Suprapubic skin (tissue), 4 donors: ENCODE data around the gene NOS1AP. TPM values are rescaled to one million over a fixed set of nuclear protein-coding genes. Genes with fewer than 3 reads are reported as not detected.

Experiments
- DNase-seq, 2 donors: peaks; one replicate each; pipeline ENCODE4 v3.0.0-alpha.2; 2019; ENCODE audit warnings: low spot score in 2 of 2
- H3K27ac ChIP-seq: fragments of 200-600 bp; sonication (generic); one replicate; pipeline ENCODE4 v1.5.1; 2019
- H3K27me3 ChIP-seq: fragments of 200-600 bp; sonication (generic); one replicate; pipeline ENCODE4 v1.5.1; 2019
- H3K36me3 ChIP-seq: fragments of 200-600 bp; sonication (generic); one replicate; pipeline ENCODE4 v1.5.1; 2019
- H3K4me1 ChIP-seq: fragments of 200-600 bp; sonication (generic); one replicate; pipeline ENCODE4 v1.5.1; 2019
- H3K4me3 ChIP-seq: fragments of 200-600 bp; sonication (generic); one replicate; pipeline ENCODE4 v1.5.1; 2019; ENCODE audit warnings: mild to moderate bottlenecking
- H3K9me3 ChIP-seq: fragments of 200-600 bp; sonication (generic); one replicate; pipeline ENCODE4 v1.5.1; 2019
- CTCF ChIP-seq, 2 donors: fragments of 200-600 bp in 1 of 2; fragments of 450-650 bp in 1 of 2; sonication (generic) in 1 of 2; IDR thresholded peaks; one replicate each; pipeline ENCODE4 v1.5.1; 2016 to 2019; ENCODE audit warnings: antibody characterized with exemption in 2 of 2, mild to moderate bottlenecking in 1 of 2, moderate library complexity in 1 of 2
- EP300 ChIP-seq: sonication (generic); formaldehyde crosslinking; IDR thresholded peaks from one replicate; pipeline ENCODE4 v1.6.1; 2017; ENCODE audit warnings: antibody characterized with exemption
- POLR2A ChIP-seq, 2 donors: fragments of 450-650 bp; IDR thresholded peaks; one replicate each; pipeline ENCODE4 v1.6.1; 2017; ENCODE audit warnings: antibody characterized with exemption in 2 of 2, mild to moderate bottlenecking in 2 of 2, moderate library complexity in 2 of 2
- POLR2AphosphoS5 ChIP-seq, 3 donors: sonication (generic); formaldehyde crosslinking; IDR thresholded peaks; one replicate each; pipeline ENCODE4 v1.6.1; 2017; ENCODE audit warnings: antibody characterized with exemption in 3 of 3
- whole genome bisulfite sequencing: methylation state at CpG from one replicate; pipeline ENCODE4 v1.1.5; 2018; 5-methylcytosine and 5-hydroxymethylcytosine counted together
- total RNA-seq, 4 donors: library from RNA; depleted of rRNA; stranded (reverse); fragments of >200 nt; gene quantifications; one replicate each; pipeline ENCODE4 v1.1.0, GENCODE V29; 2016

The NOS1AP gene
- total RNA-seq, 4 donors from 2014 or later: 1.9 to 9.5 (median 3.3) TPM

- no peak for TF ChIP-seq CTCF (IDR thresholded peaks at IDR 0.05)
- no peak for TF ChIP-seq POLR2A (IDR thresholded peaks at IDR 0.05)
- no peak for TF ChIP-seq POLR2AphosphoS5 (IDR thresholded peaks at IDR 0.05)
- WGBS: 0% methylated on average over 61 of the region's 85 CpGs
- peak within 1 kb of the TSS; percentile 57 for H3K27ac ChIP-seq
Measured at GRCh38 chr1:162023547-162024501, 45.7 kb upstream of the NOS1AP start, which contains the start of gene OLFML2B. OLFML2B (minus strand) TSS chr1:162023869; CDS start chr1:162023430, 439 bp downstream.

GRCh38 chr1:162025541-162025940 is 44.0 kb upstream of the NOS1AP start:
- WGBS: 92% methylated on average over 2 of the region's 2 CpGs
- H3K27me3 ChIP-seq: peaks cover 13% of the 10 kb centered on the region
- DNase-seq: no peak
- no peaks in the 10 kb centered on the region for H3K9me3 ChIP-seq
- H3K27ac ChIP-seq: no peak overlapping the region
- no peaks in the 10 kb centered on the region for H3K36me3 ChIP-seq
- peaks cover 29% of the 10 kb centered on the region for H3K4me1 ChIP-seq
- TF ChIP-seq EP300: no peak
- no peak for TF ChIP-seq POLR2A (IDR thresholded peaks at IDR 0.05)
- TF ChIP-seq POLR2AphosphoS5 (IDR thresholded peaks at IDR 0.05): no peak
- no peak for TF ChIP-seq CTCF (IDR thresholded peaks at IDR 0.05)
- H3K4me3 ChIP-seq: no peak overlapping the region

More at GRCh38 chr1:162023547-162024501, 45.7 kb upstream of the NOS1AP start, which contains the start of gene OLFML2B:
- peaks cover 13% of the 10 kb centered on the region for H3K27me3 ChIP-seq
- no peaks in the 10 kb centered on the region for H3K9me3 ChIP-seq
- H3K36me3 ChIP-seq: no peaks in the 10 kb centered on the region
- peaks cover 40% of the 10 kb centered on the region for H3K4me1 ChIP-seq
- peak; percentile 80 to 88 for DNase-seq
- peak within 1 kb of the TSS; percentile 57 for H3K4me3 ChIP-seq

GRCh38 chr1:162026881-162027280 is 42.6 kb upstream of the NOS1AP start:
- H3K4me3 ChIP-seq: no peak overlapping the region
- DNase-seq: no peak
- no peak for TF ChIP-seq CTCF (IDR thresholded peaks at IDR 0.05)
- no peak for TF ChIP-seq POLR2AphosphoS5 (IDR thresholded peaks at IDR 0.05)
- TF ChIP-seq EP300: no peak
- TF ChIP-seq POLR2A (IDR thresholded peaks at IDR 0.05): no peak
- 78% methylated on average over 2 of the region's 2 CpGs for WGBS
- H3K9me3 ChIP-seq: no peaks in the 10 kb centered on the region
- peaks cover 19% of the 10 kb centered on the region for H3K4me1 ChIP-seq
- no peak overlapping the region for H3K27ac ChIP-seq
- peaks cover 13% of the 10 kb centered on the region for H3K27me3 ChIP-seq
- no peaks in the 10 kb centered on the region for H3K36me3 ChIP-seq

- TF ChIP-seq POLR2AphosphoS5 (IDR thresholded peaks at IDR 0.05) (no peak), EP300 (no peak), POLR2A (IDR thresholded peaks at IDR 0.05) (no peak), CTCF (IDR thresholded peaks at IDR 0.05) (no peak)
Measured at GRCh38 chr1:162028726-162029125, 40.8 kb upstream of the NOS1AP start.

GRCh38 chr1:162029157-162029556 is 40.3 kb upstream of the NOS1AP start:
- Histone ChIP-seq H3K36me3 (no peaks in the 10 kb centered on the region), H3K27me3 (peaks cover 7% of the 10 kb centered on the region), H3K4me3 (no peak overlapping the region), H3K27ac (no peak overlapping the region), H3K4me1 (peaks cover 10% of the 10 kb centered on the region), H3K9me3 (no peaks in the 10 kb centered on the region)
- no peak for TF ChIP-seq POLR2AphosphoS5 (IDR thresholded peaks at IDR 0.05)
- no peak for TF ChIP-seq EP300
- TF ChIP-seq CTCF (IDR thresholded peaks at IDR 0.05): no peak
- no peak for TF ChIP-seq POLR2A (IDR thresholded peaks at IDR 0.05)
- no peak for DNase-seq
- whole genome bisulfite sequencing: 28% methylated on average over 4 of the region's 4 CpGs

More at GRCh38 chr1:162028726-162029125, 40.8 kb upstream of the NOS1AP start:
- no peaks in the 10 kb centered on the region for H3K9me3 ChIP-seq
- H3K4me1 ChIP-seq: peaks cover 11% of the 10 kb centered on the region
- peaks cover 7% of the 10 kb centered on the region for H3K27me3 ChIP-seq
- 58% methylated on average over 6 of the region's 6 CpGs for WGBS
- no peak overlapping the region for H3K27ac ChIP-seq
- DNase-seq: no peak
- H3K36me3 ChIP-seq: no peaks in the 10 kb centered on the region
- H3K4me3 ChIP-seq: no peak overlapping the region
